ENCODE measurements around the gene CLCF1.
"Not testable (repeated sequence)": the region's sequence is repeated elsewhere in the genome, so short reads cannot be mapped to it uniquely, and the experiment has no call there.

The CLCF1 gene

DNA sequence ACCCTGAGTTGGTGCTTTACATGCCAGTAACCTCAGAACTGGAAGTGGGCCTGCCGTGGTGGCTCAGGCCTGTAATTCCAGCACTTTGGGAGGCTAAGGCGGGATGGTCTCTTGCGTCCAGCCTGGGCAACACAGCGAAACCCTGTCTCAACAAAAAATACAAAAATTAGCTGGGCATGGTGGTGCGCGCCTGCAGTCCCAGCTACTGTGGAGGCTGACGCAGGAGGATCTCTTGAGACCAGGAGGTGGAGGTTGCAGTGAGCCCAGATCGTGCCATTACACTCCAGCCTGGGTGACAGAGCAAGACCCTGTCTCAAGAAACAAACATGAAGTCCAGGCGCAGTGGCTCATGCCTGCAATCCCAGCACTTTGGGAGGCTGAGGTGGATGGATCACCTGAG, 29.7 kb upstream of the CLCF1 start:
- H3K27me3 Mint-ChIP-seq, DNase-seq, H3K9me3 Mint-ChIP-seq: not testable (repeated sequence)
- Mint-ChIP-seq H3K4me1 (ENCODE audit: low read depth) (peaks cover 73% of the 10 kb centered on the region), H3K4me3 (peak overlapping the region; percentile 89), H3K27ac (peak overlapping the region; percentile 94), H3K36me3 (ENCODE audit: low read depth) (peaks cover 73% of the 10 kb centered on the region)

DNA sequence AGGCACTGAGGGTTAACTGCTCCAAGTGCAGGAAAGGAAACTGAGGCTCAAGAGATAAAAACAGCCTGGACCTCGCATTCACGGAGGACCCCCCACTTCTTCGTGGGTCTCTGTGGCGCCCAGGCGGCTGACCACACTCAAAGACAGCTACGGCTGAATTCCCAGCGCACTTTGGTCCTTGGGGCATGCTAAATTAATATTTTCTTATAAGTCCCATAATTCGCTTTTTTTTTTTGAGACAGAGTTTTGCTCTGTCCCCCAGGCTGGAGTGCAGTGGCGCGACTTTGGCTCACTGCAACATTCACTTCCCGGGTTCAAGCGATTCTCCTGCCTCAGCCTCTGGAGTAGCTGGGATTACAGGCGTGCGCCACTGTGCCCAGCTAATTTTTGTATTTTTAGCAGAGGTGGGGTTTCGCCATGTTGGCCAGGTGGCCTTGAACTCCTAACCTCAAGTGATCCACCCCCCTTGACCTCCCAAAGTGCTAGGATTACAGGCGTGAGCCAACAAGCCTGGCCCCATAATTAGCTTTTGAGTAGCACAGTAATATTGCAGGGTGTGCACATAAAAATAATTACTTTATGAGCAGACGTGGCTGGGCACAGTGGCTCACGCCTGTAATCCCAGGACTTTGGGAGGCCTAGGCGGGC, 28.9 kb upstream of the CLCF1 start:
- not testable (repeated sequence) for H3K27me3 Mint-ChIP-seq, H3K9me3 Mint-ChIP-seq, DNase-seq
- Mint-ChIP-seq H3K4me1 (ENCODE audit: low read depth) (peaks cover 73% of the 10 kb centered on the region), H3K4me3 (peak overlapping the region; percentile 89), H3K27ac (peak overlapping the region; percentile 94), H3K36me3 (ENCODE audit: low read depth) (peaks cover 75% of the 10 kb centered on the region)

DNA sequence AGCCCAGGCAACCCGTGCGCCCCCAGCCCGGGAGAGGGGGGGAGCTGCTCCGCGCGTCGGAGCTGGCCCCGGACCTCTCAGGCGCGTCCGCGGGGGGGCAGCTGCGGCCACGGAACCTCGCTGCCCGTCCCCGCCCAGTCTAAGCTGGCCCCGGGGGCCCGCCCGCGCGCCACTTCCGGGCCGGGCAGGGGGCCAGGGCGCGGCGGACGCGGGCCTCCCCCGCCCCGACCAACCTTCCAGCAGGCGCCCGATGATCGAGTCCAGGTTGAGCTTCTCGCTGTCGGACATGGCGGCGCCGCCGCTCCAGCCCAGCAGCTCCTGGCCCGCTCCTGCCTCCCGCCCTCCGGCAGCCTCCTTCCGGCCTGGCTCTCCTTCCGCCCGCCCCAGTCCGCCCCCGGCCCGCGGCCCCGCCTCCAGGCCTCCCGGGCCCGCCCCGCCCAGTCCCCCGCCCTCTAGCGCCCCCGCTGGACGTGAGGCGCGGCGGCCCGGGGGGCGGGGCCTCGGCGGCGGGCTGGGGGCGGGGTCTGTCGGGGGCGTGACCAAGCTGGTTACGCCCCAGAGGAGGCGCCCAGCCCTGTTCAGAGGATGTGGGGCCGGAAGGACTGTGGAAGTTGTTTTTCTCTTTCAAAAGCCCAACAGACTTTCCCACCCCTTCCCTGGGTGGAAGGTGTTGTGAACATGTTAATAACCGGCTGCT, 28.2 kb upstream of the CLCF1 start, which contains the start of gene PPP1CA:
TSS of gene PPP1CA (minus strand) at position 364 of the 697 bp plus-strand sequence. CDS start at position 288, 76 bp downstream.
- H3K9me3 Mint-ChIP-seq, result no peaks in the 10 kb centered on the region
- peak; percentile 96 for DNase-seq
- H3K27ac Mint-ChIP-seq, result peak within 1 kb of the TSS; percentile 94
- peaks cover 72% of the 10 kb centered on the region for H3K4me1 Mint-ChIP-seq (ENCODE audit: low read depth)
- peak within 1 kb of the TSS; percentile 89 for H3K4me3 Mint-ChIP-seq
- no peaks in the 10 kb centered on the region for H3K27me3 Mint-ChIP-seq
- peaks cover 74% of the 10 kb centered on the region for H3K36me3 Mint-ChIP-seq (ENCODE audit: low read depth)

DNA sequence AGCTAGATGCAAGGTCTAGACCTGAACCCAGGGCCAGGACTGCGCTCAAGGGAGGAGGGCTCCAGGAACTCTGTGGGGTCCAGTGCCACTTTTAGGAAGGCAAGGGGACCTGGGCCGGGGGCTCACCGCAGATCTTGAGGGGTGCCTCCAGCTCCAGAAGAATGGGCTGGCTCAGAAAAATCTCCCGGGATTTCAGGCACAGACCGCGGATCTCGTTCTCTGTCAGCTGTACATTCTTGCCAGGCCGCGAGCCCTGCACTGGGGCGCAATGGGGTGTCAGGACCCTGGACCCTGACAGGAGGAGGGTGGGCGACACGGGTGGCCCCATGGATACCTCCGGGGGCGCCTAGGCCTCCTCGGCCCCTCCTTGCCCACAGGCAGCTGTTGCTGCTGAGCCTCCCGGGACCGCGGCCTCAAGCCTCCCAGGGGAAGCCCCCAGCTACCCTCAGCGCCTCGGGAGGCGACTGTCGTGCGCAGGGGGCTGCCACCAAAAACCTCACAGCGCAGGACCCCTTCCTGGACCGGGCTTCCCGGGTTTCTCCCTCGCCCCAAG, 27.6 kb upstream of the CLCF1 start:
- Mint-ChIP-seq H3K27ac (peak overlapping the region; percentile 89), H3K4me3 (peak overlapping the region; percentile 87), H3K36me3 (ENCODE audit: low read depth) (peaks cover 74% of the 10 kb centered on the region), H3K27me3 (no peaks in the 10 kb centered on the region), H3K9me3 (no peaks in the 10 kb centered on the region), H3K4me1 (ENCODE audit: low read depth) (peaks cover 69% of the 10 kb centered on the region)
- DNase-seq, result no peak

DNA sequence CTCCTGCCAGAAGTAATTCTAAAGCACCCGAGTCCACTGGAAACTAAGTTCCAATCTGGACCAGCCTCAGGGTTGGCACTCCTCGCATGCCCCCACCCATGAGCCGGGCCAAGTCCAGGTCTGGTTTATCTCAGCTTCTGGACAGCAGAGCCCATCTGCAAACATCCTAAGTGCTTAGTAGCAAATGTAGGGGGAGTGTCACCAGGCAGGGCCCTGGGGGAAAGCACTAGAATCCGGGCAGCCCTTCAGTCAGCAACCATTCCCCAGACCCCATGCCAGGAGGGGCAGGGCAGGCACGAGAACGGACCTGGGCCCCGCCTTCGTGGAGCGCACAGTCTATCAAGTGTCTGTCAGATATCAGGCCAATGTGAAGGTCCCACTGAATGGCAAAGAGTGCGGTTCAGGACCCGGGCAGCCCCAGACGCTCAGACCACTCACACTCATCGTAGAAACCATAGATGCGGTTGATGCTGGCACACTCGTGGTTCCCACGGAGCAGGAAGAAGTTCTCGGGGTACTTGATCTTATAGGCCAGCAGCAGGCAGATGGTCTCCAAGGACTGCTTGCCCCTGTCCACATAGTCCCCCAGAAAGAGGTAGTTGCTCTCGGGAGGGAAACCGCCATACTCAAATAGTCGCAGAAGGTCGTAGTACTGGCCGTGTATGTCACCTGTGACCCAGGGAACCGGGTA, 27.0 kb upstream of the CLCF1 start:
- no peaks in the 10 kb centered on the region for H3K27me3 Mint-ChIP-seq
- H3K27ac Mint-ChIP-seq, result peak overlapping the region; percentile 89
- H3K9me3 Mint-ChIP-seq, result no peaks in the 10 kb centered on the region
- H3K4me1 Mint-ChIP-seq (ENCODE audit: low read depth), result peaks cover 65% of the 10 kb centered on the region
- DNase-seq, result peak; percentile 50
- H3K4me3 Mint-ChIP-seq, result peak overlapping the region; percentile 87
- H3K36me3 Mint-ChIP-seq (ENCODE audit: low read depth), result peaks cover 74% of the 10 kb centered on the region

DNA sequence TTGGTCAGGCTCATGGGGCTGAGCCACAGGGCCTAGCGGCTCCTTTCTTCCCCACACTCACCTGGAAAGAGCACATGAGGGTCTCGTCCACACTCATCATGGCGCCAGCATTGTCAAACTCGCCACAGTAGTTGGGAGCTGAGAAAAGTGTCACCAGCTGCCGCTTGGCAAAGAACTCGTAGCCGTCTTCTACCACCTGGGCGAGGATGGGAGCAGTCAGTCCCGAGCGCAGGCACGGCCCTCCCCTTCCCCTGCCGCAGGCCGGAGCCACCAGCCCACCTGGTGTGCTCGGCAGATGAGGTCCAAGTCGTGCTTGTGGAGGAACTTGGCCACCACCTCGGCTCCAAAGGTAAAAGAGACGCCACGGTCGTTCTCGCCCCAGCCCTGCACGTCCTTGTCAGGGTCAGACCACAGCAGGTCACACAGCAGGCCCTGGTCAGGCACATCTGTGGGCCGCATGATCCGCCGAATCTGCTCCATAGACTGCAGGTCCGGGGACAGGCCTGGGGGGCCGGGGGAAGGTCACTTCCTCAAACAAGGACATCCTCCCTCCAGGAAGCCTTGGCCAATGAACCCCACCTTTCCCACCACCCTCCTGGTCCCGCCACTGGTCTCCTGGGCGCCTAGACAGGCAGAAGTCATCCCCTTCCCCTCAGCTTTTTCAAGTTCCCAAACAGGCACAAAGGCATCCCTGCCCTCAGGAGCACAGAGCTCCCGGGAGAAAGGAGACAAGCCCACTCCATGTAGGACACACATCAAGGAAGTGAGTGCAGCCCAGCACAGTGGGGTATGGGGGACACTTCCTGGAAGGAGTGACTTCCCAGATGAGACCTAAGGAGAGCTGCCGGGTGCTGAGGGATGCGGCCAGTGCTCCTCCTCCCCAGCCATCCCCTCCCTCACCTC, 25.5 kb upstream of the CLCF1 start:
- peak overlapping the region; percentile 87 for H3K4me3 Mint-ChIP-seq
- no peaks in the 10 kb centered on the region for H3K9me3 Mint-ChIP-seq

DNA sequence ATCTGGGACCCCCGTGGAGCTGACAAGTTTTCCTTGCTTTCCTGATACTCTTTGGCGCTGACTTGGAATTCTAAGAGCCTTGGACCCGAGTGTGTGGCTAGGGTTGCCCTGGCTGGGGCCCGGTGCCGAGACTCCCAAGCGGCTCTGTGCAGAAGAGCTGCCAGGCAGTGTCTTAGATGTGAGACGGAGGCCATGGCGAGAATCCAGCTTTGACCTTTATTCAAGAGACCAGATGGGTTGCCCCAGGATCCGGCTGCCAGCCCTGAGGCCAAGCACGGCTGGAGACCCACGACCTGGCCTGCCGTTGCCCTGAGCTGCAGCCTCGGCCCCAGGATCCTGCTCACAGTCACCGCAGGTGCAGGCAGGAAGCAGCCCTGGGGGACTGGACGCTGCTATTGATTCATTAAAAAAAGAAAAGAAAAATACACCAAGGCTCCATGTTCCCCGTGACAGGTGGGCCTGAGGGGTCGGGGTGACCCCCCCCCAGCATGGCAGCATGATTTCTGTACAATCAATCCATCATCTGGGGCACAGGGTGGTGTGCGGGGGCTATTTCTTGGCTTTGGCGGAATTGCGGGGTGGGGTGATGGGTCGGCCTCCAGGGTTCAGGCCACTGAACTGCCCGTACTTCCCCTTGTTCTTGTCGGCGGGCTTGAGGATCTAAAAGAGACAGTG, 24.7 kb upstream of the CLCF1 start:
- H3K4me1 Mint-ChIP-seq (ENCODE audit: low read depth), result peaks cover 58% of the 10 kb centered on the region
- no peak overlapping the region for H3K4me3 Mint-ChIP-seq
- peaks cover 79% of the 10 kb centered on the region for H3K36me3 Mint-ChIP-seq (ENCODE audit: low read depth)
- DNase-seq, result no peak
- no peaks in the 10 kb centered on the region for H3K27me3 Mint-ChIP-seq
- H3K27ac Mint-ChIP-seq, result peak overlapping the region; percentile 94
- H3K9me3 Mint-ChIP-seq, result no peaks in the 10 kb centered on the region

More for the DNA sequence above, 25.5 kb upstream of the CLCF1 start:
- peaks cover 56% of the 10 kb centered on the region for H3K4me1 Mint-ChIP-seq (ENCODE audit: low read depth)
- DNase-seq, result peak; percentile 32
- H3K27me3 Mint-ChIP-seq, result no peaks in the 10 kb centered on the region
- H3K36me3 Mint-ChIP-seq (ENCODE audit: low read depth), result peaks cover 74% of the 10 kb centered on the region
- H3K27ac Mint-ChIP-seq, result peak overlapping the region; percentile 94

DNA sequence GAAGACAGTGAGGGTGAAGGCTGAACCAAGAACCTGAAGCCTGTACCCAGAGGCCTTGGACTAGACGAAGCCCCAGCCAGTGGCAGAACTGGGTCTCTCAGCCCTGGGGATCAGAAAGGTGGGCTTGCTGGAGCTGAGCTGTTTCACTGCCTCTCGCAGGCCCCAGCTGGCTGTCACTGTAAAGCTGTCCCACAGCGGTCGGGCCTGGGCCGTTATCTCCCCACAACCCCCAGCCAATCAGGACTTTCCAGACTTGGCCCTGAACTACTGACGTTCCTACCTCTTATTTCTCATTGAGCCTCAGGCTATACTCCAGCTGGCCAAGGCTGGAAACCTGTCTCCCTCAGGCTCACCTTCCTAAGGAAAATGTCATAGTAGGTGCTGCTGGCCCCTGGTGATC, 24.1 kb upstream of the CLCF1 start:
- Mint-ChIP-seq H3K4me1 (ENCODE audit: low read depth) (peaks cover 59% of the 10 kb centered on the region), H3K4me3 (no peak overlapping the region)

DNA sequence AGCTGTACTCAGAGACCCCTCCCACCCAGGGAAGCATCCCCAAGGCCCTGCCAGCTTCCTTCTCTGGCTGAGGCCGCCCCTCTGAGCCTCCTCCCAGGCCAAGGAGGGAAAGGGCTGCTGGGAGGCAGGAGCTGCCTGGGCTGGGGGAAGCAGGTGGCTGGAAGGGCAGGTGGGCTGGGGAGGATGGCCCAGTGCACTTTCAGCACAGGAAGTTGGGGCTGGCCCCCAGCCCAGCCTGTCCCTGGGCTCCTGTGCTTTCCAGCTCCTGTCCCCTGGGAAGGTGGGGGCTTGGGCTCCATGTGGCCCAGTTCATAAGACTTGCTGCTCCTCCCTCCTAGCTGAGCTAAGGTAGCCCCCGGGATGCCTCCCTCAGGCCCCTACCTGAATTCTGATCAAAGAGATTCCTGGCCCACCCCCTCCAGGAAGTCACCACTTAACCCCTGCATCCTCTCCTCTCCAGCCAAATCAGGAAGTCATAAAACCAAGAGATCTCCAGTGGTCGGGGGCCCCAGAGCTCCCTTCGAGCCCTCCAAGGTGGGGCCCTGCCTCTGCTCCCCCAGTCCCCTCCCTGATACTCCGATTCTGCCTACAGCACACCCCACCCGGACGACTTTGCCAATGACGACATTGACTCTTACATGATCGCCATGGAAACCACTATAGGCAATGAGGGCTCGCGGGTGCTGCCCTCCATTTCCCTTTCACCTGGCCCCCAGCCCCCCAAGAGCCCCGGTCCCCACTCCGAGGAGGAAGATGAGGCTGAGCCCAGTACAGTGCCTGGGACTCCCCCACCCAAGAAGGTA, 23.4 kb upstream of the CLCF1 start:
- peaks cover 86% of the 10 kb centered on the region for H3K36me3 Mint-ChIP-seq (ENCODE audit: low read depth)

More for the DNA sequence above, 24.1 kb upstream of the CLCF1 start:
- Mint-ChIP-seq H3K9me3 (no peaks in the 10 kb centered on the region), H3K36me3 (ENCODE audit: low read depth) (peaks cover 82% of the 10 kb centered on the region), H3K27ac (peak overlapping the region; percentile 94), H3K27me3 (no peaks in the 10 kb centered on the region)
- DNase-seq, result peak; percentile 30

DNA sequence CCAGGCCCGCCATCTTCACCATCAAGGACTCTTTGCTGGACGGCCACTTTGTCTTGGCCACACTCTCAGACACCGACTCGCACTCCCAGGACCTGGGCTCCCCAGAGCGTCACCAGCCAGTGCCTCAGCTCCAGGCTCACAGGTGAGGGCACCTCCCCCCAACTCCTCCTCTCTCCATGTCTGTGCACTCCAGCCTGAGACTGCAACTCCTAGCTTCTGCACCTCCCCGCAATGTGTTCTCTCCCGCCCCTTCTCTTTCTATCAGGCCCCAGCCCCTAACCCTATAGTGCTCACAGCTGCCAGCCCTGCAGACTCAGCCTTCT, 22.8 kb upstream of the CLCF1 start:
- no peak for DNase-seq
- Mint-ChIP-seq H3K9me3 (no peaks in the 10 kb centered on the region), H3K36me3 (ENCODE audit: low read depth) (peaks cover 89% of the 10 kb centered on the region), H3K27me3 (no peaks in the 10 kb centered on the region), H3K4me1 (ENCODE audit: low read depth) (peaks cover 58% of the 10 kb centered on the region), H3K27ac (peak overlapping the region; percentile 81), H3K4me3 (no peak overlapping the region)

More for the DNA sequence above, 23.4 kb upstream of the CLCF1 start:
- peak; percentile 32 for DNase-seq
- H3K4me1 Mint-ChIP-seq (ENCODE audit: low read depth), result peaks cover 56% of the 10 kb centered on the region
- H3K27ac Mint-ChIP-seq, result peak overlapping the region; percentile 94
- H3K27me3 Mint-ChIP-seq, result no peaks in the 10 kb centered on the region
- no peaks in the 10 kb centered on the region for H3K9me3 Mint-ChIP-seq
- peak overlapping the region; percentile 47 for H3K4me3 Mint-ChIP-seq

DNA sequence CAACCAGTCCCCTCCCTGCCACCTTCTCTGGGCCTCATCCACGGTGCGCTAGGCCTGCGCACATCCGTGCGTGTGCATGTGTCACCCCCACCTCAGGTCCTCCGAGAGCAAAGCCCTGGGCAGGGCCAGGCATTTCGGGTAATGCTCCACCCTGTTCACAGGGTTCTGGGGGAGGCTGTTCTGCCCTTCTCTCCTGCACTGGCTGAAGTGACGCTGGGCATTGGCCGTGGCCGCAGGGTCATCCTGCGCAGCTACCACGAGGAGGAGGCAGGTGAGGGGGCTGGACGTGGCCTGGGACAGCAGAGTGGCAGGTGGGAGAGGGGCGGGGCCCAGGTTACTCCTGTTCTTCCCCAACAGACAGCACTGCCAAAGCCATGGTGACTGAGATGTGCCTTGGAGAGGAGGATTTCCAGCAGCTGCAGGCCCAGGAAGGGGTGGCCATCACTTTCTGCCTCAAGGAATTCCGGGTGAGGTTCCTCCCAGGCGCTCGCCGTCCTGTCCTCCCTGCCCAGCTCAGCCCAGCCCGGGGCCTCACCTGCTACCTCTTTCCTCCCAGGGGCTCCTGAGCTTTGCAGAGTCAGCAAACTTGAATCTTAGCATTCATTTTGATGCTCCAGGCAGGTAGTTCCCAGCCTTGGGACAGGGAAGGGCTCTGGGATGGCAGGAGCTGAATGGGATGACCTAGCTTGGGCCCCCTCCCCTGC, 22.3 kb upstream of the CLCF1 start:
- Mint-ChIP-seq H3K4me3 (no peak overlapping the region), H3K4me1 (ENCODE audit: low read depth) (peaks cover 63% of the 10 kb centered on the region), H3K9me3 (no peaks in the 10 kb centered on the region), H3K27me3 (no peaks in the 10 kb centered on the region), H3K27ac (peak overlapping the region; percentile 81), H3K36me3 (ENCODE audit: low read depth) (peaks cover 86% of the 10 kb centered on the region)
- DNase-seq, result no peak

DNA sequence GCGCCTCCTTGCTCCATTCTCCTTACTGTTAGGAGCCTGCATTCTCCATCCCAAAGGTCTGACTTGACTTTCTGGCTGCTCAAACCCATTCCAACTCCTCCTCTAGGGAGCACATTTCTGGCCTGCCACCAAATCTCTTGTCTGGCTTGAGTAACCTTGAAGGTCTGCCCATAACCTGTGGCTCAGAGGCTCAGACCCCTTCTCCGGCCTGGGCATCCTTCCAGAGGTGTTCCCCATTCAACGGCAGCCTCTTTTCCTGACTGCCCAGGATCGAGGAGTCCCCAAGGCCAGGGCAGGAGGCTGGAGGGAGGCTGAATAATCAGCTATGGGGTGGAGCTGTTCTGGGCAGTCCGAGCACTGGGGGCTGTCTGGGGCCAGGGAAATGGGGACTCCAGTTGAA, 20.6 kb upstream of the CLCF1 start:
- Mint-ChIP-seq H3K9me3 (no peaks in the 10 kb centered on the region), H3K27ac (peak overlapping the region; percentile 49), H3K36me3 (ENCODE audit: low read depth) (peaks cover 69% of the 10 kb centered on the region), H3K4me3 (peak overlapping the region; percentile 95), H3K4me1 (ENCODE audit: low read depth) (peaks cover 58% of the 10 kb centered on the region), H3K27me3 (no peaks in the 10 kb centered on the region)
- no peak for DNase-seq
